Measurements from ENCODE around the gene SPON1.
"Not testable (repeated sequence)": the region's sequence is repeated elsewhere in the genome, so short reads cannot be mapped to it uniquely, and the experiment has no call there.

Gene SPON1

GRCh38 chr11:14144934-14145333 is 182.4 kb downstream of the SPON1 start:
- no peak overlapping the region for H3K27ac ChIP-seq
- TF ChIP-seq CTCF (IDR thresholded peaks at IDR 0.05; ENCODE audit: low read depth, low read length, missing control alignments) = no peak
- no peaks in the 10 kb centered on the region for H3K36me3 ChIP-seq (replicated peaks)
- no peak for DNase-seq
- no peak overlapping the region for H3K4me3 ChIP-seq (ENCODE audit: low read depth, low read length)
- no peaks in the 10 kb centered on the region for H3K27me3 ChIP-seq (replicated peaks)
- in situ Hi-C loops (cut with HindIII; ENCODE audit: low pct_ligation_motif_present, low sequenced_read_pairs) = no loop called here

DNA sequence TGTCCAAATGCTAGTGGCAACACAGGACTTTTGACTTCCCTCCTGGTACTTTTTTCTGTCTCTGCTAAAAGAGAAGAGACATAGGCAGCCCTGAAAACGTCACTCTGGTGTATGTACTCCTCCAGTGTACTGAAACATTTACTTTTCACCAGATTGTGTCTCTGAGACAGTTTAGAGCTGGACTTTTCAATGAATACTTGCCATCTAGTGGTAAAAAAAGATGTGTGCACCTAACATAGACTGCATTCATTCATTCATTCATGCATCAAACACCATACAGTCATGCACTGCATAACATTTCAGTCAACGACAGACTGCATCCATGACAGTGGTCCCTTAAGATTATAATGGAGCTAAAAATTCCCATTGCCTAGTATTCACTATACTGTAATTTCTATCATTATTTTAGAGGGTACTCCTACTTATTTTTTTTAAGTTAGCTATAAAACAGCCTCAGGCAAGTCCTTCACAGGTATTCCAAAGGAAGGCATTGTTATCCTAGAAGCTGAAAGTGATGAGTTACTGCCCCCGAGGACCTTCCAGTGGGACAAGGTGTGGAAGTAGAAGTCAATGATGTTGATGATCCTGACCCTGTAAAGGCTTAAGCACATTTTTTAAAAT is 186.2 kb downstream of the SPON1 start:
- Histone ChIP-seq H3K27me3 (replicated peaks) (no peaks in the 10 kb centered on the region), H3K4me3 (ENCODE audit: low read depth, low read length) (no peak overlapping the region), H3K27ac (no peak overlapping the region), H3K36me3 (replicated peaks) (no peaks in the 10 kb centered on the region)
- peak; percentile 42 for TF ChIP-seq CTCF (IDR thresholded peaks at IDR 0.05; ENCODE audit: low read depth, low read length, missing control alignments)
- in situ Hi-C loops (cut with HindIII; ENCODE audit: low pct_ligation_motif_present, low sequenced_read_pairs) = no loop called here
- DNase-seq = peak; percentile 17

- no peak for TF ChIP-seq CTCF (IDR thresholded peaks at IDR 0.05; ENCODE audit: low read depth, low read length, missing control alignments)
- H3K4me3 ChIP-seq (ENCODE audit: low read depth, low read length) = no peak overlapping the region
- H3K27me3 ChIP-seq (replicated peaks) = no peaks in the 10 kb centered on the region
- H3K36me3 ChIP-seq (replicated peaks) = no peaks in the 10 kb centered on the region
- H3K27ac ChIP-seq = no peak overlapping the region
- in situ Hi-C loops (cut with HindIII; ENCODE audit: low pct_ligation_motif_present, low sequenced_read_pairs) = no loop called here
- no peak for DNase-seq
These were observed 187.2 kb downstream of the SPON1 start for GRCh38 chr11:14149683-14150082.

- Histone ChIP-seq H3K4me3 (ENCODE audit: low read depth, low read length) (no peak overlapping the region), H3K27ac (no peak overlapping the region), H3K27me3 (replicated peaks) (no peaks in the 10 kb centered on the region), H3K36me3 (replicated peaks) (no peaks in the 10 kb centered on the region)
- in situ Hi-C loops (cut with HindIII; ENCODE audit: low pct_ligation_motif_present, low sequenced_read_pairs) = no loop called here
- TF ChIP-seq CTCF (IDR thresholded peaks at IDR 0.05; ENCODE audit: low read depth, low read length, missing control alignments) = no peak
- no peak for DNase-seq
These were observed 188.4 kb downstream of the SPON1 start for GRCh38 chr11:14150878-14151277.

DNA sequence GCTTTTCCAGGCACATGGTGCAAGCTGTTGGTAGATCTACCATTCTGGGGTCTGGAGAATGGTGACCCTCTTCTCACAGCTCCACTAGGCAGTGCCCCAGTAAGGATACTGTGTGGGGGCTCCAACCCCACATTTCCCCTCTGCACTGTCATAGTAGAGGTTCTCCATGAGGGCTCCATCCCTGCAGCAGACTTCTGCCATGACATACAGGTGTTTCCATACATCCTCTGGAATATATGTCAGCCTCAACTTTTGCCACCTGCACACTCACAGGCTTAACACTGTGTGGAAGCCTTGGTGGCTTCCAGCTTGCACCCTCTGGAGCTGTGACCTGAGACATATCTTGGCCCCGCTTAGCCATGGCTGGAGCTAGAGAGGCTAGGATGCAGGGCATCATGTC is 191.6 kb downstream of the SPON1 start:
- DNase-seq; H3K36me3 ChIP-seq (replicated peaks); in situ Hi-C loops (cut with HindIII; ENCODE audit: low pct_ligation_motif_present, low sequenced_read_pairs); H3K27ac ChIP-seq; H3K4me3 ChIP-seq (ENCODE audit: low read depth, low read length); H3K27me3 ChIP-seq (replicated peaks): not testable (repeated sequence)

- in situ Hi-C loops (cut with HindIII; ENCODE audit: low pct_ligation_motif_present, low sequenced_read_pairs) = no loop called here
- H3K4me3 ChIP-seq (ENCODE audit: low read depth, low read length) = no peak overlapping the region
- no peak for TF ChIP-seq CTCF (IDR thresholded peaks at IDR 0.05; ENCODE audit: low read depth, low read length, missing control alignments)
These were observed 195.9 kb downstream of the SPON1 start for GRCh38 chr11:14158393-14158792.

More at GRCh38 chr11:14158393-14158792, 195.9 kb downstream of the SPON1 start:
- Histone ChIP-seq H3K36me3 (replicated peaks) (no peaks in the 10 kb centered on the region), H3K27me3 (replicated peaks) (no peaks in the 10 kb centered on the region), H3K27ac (no peak overlapping the region)
- DNase-seq = no peak
